SK-N-SH treated with all-trans-retinoic acid at 6 μM for 48 hours (cell line): ENCODE results near the gene ESR2.

Experiments used
- ATAC-seq: fragments of 200-7000 bp; cut with Tn5 transposase; 3 replicates; pipeline ENCODE4 v1.9.1; 2020; ENCODE audit warnings: mild to moderate bottlenecking, moderate library complexity
- ARNTL ChIP-seq: fragments of 450-650 bp; formaldehyde crosslinking; IDR thresholded peaks from 2 replicates; pipeline ENCODE4 v1.5.0; 2020; ENCODE audit warnings: low read depth, mild to moderate bottlenecking, moderate library complexity, borderline replicate concordance
- BACH2 ChIP-seq: fragments of 250-450 bp; sonication (Bioruptor Pico); IDR thresholded peaks from 2 replicates; pipeline ENCODE4 v1.9.0; 2021; ENCODE audit warnings: mild to moderate bottlenecking, borderline replicate concordance
- CREB5 ChIP-seq: fragments of 250-450 bp; sonication (Bioruptor Pico); IDR thresholded peaks from 2 replicates; pipeline ENCODE4 v1.5.1; 2020; ENCODE audit warnings: low read depth, mild to moderate bottlenecking, moderate library complexity
- CSRNP3 ChIP-seq: fragments of 250-450 bp; sonication (Bioruptor Pico); IDR thresholded peaks from 2 replicates; pipeline ENCODE4 v1.5.1; 2021; ENCODE audit warnings: mild to moderate bottlenecking, moderate library complexity
- ESRRG ChIP-seq: fragments of 250-450 bp; sonication (Bioruptor Pico); IDR thresholded peaks from 2 replicates; pipeline ENCODE4 v1.6.1; 2021; ENCODE audit warnings: mild to moderate bottlenecking
- GLIS3 ChIP-seq: fragments of 250-450 bp; sonication (Bioruptor Pico); IDR thresholded peaks from 2 replicates; pipeline ENCODE4 v1.5.0; 2020; ENCODE audit warnings: mild to moderate bottlenecking, moderate library complexity
- ISL1 ChIP-seq: fragments of 250-450 bp; sonication (Bioruptor Pico); IDR thresholded peaks from 2 replicates; pipeline ENCODE4 v2.1.2; 2022; ENCODE audit warnings: mild to moderate bottlenecking, moderate library complexity
- OSR1 ChIP-seq: fragments of 250-450 bp; sonication (Bioruptor Pico); IDR thresholded peaks from 2 replicates; pipeline ENCODE4 v1.8.0; 2022; ENCODE audit warnings: moderate library complexity, mild to moderate bottlenecking, inconsistent platforms
- PPARA ChIP-seq: fragments of 250-450 bp; sonication (Bioruptor Pico); IDR thresholded peaks from 2 replicates; pipeline ENCODE4 v1.5.0; 2020; ENCODE audit warnings: mild to moderate bottlenecking, borderline replicate concordance
- RARB ChIP-seq: fragments of 250-450 bp; sonication (Bioruptor Pico); IDR thresholded peaks from 2 replicates; pipeline ENCODE4 v1.8.0; 2021; ENCODE audit warnings: mild to moderate bottlenecking, moderate library complexity
- SNAI2 ChIP-seq: fragments of 250-450 bp; sonication (Bioruptor Pico); IDR thresholded peaks from 2 replicates; pipeline ENCODE4 v1.5.0; 2020; ENCODE audit warnings: mild to moderate bottlenecking, moderate library complexity
- TCF4 ChIP-seq: fragments of 250-450 bp; sonication (Bioruptor Pico); IDR thresholded peaks from 2 replicates; pipeline ENCODE4 v1.8.0; 2021; ENCODE audit warnings: mild to moderate bottlenecking, moderate library complexity, borderline replicate concordance
- TOX ChIP-seq: fragments of 250-450 bp; sonication (Bioruptor Pico); IDR thresholded peaks from 2 replicates; pipeline ENCODE4 v1.8.0; 2021; ENCODE audit warnings: mild to moderate bottlenecking, moderate library complexity, borderline replicate concordance
- ZC3H10 ChIP-seq: fragments of 250-450 bp; sonication (Bioruptor Pico); IDR thresholded peaks from 2 replicates; pipeline ENCODE4 v1.5.1; 2021; ENCODE audit warnings: mild to moderate bottlenecking, moderate library complexity
- ZFP3 ChIP-seq: fragments of 250-450 bp; sonication (Bioruptor Pico); IDR thresholded peaks from 2 replicates; pipeline ENCODE4 v1.5.0; 2020; ENCODE audit warnings: mild to moderate bottlenecking, moderate library complexity
- ZFP30 ChIP-seq: fragments of 450-650 bp; formaldehyde crosslinking; IDR thresholded peaks from 2 replicates; pipeline ENCODE4 v1.5.0; 2022; ENCODE audit warnings: mild to moderate bottlenecking, moderate library complexity
- ZNF565 ChIP-seq: fragments of 450-650 bp; formaldehyde crosslinking; conservative IDR thresholded peaks from 2 replicates; pipeline ENCODE4 v1.5.0; 2020; ENCODE audit warnings: low read depth, mild to moderate bottlenecking, moderate library complexity
- ZNF70 ChIP-seq: fragments of 450-650 bp; formaldehyde crosslinking; IDR thresholded peaks from 2 replicates; pipeline ENCODE4 v1.5.0; 2020; ENCODE audit warnings: mild to moderate bottlenecking, moderate library complexity
- ZNF8 ChIP-seq: fragments of 450-650 bp; formaldehyde crosslinking; IDR thresholded peaks from 2 replicates; pipeline ENCODE4 v1.5.0; 2020; ENCODE audit warnings: mild to moderate bottlenecking, moderate library complexity
- TF ChIP-seq, protein P1 (sequence below): fragments of 250-450 bp; sonication (Bioruptor Pico); IDR thresholded peaks from 2 replicates; pipeline ENCODE4 v1.5.0; 2020; ENCODE audit warnings: mild to moderate bottlenecking, moderate library complexity
- TF ChIP-seq, protein P2 (sequence below): fragments of 250-450 bp; sonication (Bioruptor Pico); IDR thresholded peaks from 2 replicates; pipeline ENCODE4 v1.8.0; 2020; ENCODE audit warnings: mild to moderate bottlenecking, moderate library complexity, borderline replicate concordance
- TF ChIP-seq, protein P3 (sequence below): fragments of 250-450 bp; sonication (Bioruptor Pico); IDR thresholded peaks from 2 replicates; pipeline ENCODE4 v1.8.0; 2021; ENCODE audit warnings: low read depth, mild to moderate bottlenecking, moderate library complexity, borderline replicate concordance

The ESR2 gene

DNA sequence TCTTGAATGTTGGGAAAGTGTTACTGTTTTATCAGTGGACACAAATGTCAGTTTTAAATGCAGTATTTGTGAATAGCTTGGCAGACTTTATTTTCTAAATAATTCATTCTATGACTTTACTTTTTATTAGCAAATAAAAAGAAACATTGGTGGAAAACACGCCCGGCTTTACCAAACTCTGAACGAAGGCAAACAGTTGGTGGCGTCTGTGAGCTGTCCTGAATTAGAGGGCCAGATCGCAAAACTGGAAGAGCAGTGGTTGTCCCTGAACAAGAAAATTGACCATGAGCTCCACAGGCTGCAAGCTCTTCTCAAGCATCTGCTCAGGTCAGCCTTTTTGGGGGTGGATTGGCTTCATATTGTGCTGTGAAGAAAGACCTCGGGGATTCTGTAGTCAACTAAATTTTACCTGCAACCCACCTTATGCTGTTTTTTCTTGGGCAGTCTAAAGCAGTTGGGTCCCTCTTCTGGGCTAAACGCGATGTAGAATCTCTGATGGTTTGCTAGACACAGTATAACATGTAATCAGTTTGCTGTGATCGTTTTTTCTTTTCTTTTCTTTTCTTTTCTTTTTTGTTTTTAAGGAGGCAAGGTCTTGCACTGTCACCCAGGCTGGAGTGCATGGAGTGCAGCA is 156.4 kb downstream of the ESR2 start:
- ATAC-seq, result no peak
- TF ChIP-seq CREB5 (CRISPR knock-in tag) (no peak), ISL1 (CRISPR knock-in tag) (no peak), ZFP30 (CRISPR knock-in tag) (no peak), OSR1 (CRISPR knock-in tag) (no peak), GLIS3 (CRISPR knock-in tag) (no peak), TCF4 (no peak), RARB (CRISPR knock-in tag) (no peak), ZFP3 (no peak), ZNF565 (CRISPR knock-in tag) (no peak), ZC3H10 (CRISPR knock-in tag) (no peak), ZNF70 (no peak), PPARA (CRISPR knock-in tag) (no peak), CSRNP3 (CRISPR knock-in tag) (no peak), SNAI2 (no peak)
- TF ChIP-seq, protein P1, sequence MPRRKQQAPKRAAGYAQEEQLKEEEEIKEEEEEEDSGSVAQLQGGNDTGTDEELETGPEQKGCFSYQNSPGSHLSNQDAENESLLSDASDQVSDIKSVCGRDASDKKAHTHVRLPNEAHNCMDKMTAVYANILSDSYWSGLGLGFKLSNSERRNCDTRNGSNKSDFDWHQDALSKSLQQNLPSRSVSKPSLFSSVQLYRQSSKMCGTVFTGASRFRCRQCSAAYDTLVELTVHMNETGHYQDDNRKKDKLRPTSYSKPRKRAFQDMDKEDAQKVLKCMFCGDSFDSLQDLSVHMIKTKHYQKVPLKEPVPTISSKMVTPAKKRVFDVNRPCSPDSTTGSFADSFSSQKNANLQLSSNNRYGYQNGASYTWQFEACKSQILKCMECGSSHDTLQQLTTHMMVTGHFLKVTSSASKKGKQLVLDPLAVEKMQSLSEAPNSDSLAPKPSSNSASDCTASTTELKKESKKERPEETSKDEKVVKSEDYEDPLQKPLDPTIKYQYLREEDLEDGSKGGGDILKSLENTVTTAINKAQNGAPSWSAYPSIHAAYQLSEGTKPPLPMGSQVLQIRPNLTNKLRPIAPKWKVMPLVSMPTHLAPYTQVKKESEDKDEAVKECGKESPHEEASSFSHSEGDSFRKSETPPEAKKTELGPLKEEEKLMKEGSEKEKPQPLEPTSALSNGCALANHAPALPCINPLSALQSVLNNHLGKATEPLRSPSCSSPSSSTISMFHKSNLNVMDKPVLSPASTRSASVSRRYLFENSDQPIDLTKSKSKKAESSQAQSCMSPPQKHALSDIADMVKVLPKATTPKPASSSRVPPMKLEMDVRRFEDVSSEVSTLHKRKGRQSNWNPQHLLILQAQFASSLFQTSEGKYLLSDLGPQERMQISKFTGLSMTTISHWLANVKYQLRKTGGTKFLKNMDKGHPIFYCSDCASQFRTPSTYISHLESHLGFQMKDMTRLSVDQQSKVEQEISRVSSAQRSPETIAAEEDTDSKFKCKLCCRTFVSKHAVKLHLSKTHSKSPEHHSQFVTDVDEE (CRISPR knock-in tag), result no peak
- TF ChIP-seq, protein P2, sequence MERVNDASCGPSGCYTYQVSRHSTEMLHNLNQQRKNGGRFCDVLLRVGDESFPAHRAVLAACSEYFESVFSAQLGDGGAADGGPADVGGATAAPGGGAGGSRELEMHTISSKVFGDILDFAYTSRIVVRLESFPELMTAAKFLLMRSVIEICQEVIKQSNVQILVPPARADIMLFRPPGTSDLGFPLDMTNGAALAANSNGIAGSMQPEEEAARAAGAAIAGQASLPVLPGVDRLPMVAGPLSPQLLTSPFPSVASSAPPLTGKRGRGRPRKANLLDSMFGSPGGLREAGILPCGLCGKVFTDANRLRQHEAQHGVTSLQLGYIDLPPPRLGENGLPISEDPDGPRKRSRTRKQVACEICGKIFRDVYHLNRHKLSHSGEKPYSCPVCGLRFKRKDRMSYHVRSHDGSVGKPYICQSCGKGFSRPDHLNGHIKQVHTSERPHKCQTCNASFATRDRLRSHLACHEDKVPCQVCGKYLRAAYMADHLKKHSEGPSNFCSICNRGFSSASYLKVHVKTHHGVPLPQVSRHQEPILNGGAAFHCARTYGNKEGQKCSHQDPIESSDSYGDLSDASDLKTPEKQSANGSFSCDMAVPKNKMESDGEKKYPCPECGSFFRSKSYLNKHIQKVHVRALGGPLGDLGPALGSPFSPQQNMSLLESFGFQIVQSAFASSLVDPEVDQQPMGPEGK (CRISPR knock-in tag), result no peak

DNA sequence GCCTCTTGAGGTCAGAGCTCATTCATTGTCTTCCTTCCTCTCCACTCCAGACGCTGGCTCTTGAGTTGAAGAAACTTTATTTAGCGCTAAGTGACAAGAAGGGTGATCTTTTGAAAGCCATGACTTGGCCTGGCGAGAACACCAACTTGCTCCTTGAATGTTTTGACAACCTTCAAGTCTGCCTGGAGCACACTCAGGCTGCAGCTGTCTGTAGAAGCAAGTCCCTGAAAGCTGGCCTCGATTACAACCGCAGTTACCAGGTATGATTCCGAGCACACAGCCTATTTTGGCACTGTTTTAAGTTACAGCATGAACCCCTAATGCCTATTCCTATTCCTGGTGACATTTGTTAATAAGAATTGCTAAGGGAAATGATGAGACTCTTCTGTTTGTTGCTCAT is 167.6 kb downstream of the ESR2 start:
- TF ChIP-seq RARB (CRISPR knock-in tag) (no peak), SNAI2 (no peak), TCF4 (no peak), ISL1 (CRISPR knock-in tag) (no peak)
- TF ChIP-seq, protein P2 (CRISPR knock-in tag), result no peak
- ATAC-seq, result no peak

GRCh38 chr14:64125270-64125669 is 168.9 kb downstream of the ESR2 start:
- no peak for ATAC-seq
- no peak for TF ChIP-seq RARB (CRISPR knock-in tag)
- no peak for TF ChIP-seq ZNF8 (CRISPR knock-in tag)
- no peak for TF ChIP-seq OSR1 (CRISPR knock-in tag)

DNA sequence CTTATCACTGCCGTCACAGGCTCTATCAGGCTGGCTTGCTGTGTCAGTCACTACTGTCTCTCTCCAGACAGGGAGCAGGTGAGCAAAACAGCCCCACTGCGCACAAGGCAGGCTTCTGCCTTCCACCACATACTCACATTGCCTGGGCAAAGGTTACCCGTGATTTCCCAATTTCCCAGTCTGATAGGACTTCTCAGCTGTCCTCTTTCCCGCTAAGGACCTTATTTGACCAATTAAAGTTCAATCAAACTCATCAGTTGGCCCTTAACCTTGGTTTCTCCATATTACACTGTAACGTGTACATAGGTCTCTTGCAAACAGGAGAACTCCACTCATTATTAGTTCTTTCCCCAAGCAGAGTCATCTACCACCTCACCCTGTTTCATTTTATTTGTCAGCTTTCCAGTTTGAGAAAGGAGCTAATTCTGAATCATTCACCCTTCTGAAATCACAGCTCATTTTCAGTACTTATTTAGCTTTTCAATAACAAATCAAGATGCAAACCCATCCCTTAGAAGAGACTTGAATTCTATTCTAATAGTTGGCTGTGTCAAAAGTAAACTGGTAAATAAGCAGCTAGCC is 170.8 kb downstream of the ESR2 start:
- no peak for ATAC-seq
- no peak for TF ChIP-seq BACH2 (CRISPR knock-in tag)
- TF ChIP-seq ISL1 (CRISPR knock-in tag), result no peak
- TF ChIP-seq, protein P2 (CRISPR knock-in tag), result no peak
- no peak for TF ChIP-seq PPARA (CRISPR knock-in tag)
- no peak for TF ChIP-seq ZNF70
- no peak for TF ChIP-seq ARNTL (CRISPR knock-in tag)
- TF ChIP-seq, protein P3, sequence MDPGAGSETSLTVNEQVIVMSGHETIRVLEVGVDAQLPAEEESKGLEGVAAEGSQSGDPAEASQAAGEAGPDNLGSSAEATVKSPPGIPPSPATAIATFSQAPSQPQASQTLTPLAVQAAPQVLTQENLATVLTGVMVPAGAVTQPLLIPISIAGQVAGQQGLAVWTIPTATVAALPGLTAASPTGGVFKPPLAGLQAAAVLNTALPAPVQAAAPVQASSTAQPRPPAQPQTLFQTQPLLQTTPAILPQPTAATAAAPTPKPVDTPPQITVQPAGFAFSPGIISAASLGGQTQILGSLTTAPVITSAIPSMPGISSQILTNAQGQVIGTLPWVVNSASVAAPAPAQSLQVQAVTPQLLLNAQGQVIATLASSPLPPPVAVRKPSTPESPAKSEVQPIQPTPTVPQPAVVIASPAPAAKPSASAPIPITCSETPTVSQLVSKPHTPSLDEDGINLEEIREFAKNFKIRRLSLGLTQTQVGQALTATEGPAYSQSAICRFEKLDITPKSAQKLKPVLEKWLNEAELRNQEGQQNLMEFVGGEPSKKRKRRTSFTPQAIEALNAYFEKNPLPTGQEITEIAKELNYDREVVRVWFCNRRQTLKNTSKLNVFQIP, result no peak
- no peak for TF ChIP-seq OSR1 (CRISPR knock-in tag)
- TF ChIP-seq TOX (CRISPR knock-in tag), result no peak
- no peak for TF ChIP-seq ZFP30 (CRISPR knock-in tag)
- TF ChIP-seq RARB (CRISPR knock-in tag), result no peak
- no peak for TF ChIP-seq ZC3H10 (CRISPR knock-in tag)
- TF ChIP-seq ESRRG (CRISPR knock-in tag), result no peak
- TF ChIP-seq TCF4, result no peak
- TF ChIP-seq SNAI2, result no peak
